ENCODE measurements around the gene MED16.
"Not testable (repeated sequence)": the region's sequence is repeated elsewhere in the genome, so short reads cannot be mapped to it uniquely, and the experiment has no call there.

Gene MED16

DNA sequence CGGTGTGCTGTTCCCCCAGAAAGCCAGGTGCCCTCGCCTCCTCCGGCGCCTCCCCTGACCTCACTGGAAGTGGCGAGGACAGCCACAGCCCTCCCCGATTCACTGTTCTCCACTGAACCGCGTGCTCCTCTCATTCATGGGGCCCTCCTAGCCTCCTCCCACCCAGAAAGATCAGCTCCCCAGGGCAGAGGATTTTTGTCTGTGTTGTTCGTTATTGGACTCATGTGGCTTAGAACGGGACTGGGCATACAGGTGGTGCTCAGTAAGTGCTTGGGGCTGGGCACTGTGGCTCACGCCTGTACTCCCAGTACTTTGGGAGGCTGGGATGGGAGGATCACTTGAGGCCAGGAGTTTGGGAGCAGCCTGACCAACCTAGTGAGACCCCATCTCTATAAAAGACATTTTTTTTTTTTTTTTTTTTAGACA, 48.4 kb downstream of the MED16 start:
- CTCF ChIA-PET: no interaction called here
- no peaks in the 10 kb centered on the region for H3K36me3 ChIP-seq (ENCODE audit: control insufficient read depth in 4 of 4, insufficient read depth in 4 of 4, low read length in 3 of 4)
- POLR2A ChIA-PET: no interaction called here
- H3K4me1 ChIP-seq (ENCODE audit: control extremely low read depth in 1 of 4, control insufficient read depth in 4 of 4, insufficient read depth in 4 of 4, low read length in 3 of 4): peaks cover 0 to 12% (median 8%) of the 10 kb centered on the region in 4 experiments
- H3K4me3 ChIP-seq (ENCODE audit: control insufficient read depth in 1 of 7, extremely low read depth in 1 of 7, insufficient read depth in 4 of 7, low read depth in 2 of 7, low read length in 6 of 7): no peak overlapping the region
- H3K9me3 ChIP-seq (ENCODE audit: control extremely low read depth in 1 of 5, control insufficient read depth in 4 of 5, insufficient read depth in 2 of 5, low read depth in 1 of 5, low read length in 4 of 5): no peaks in the 10 kb centered on the region
- H3K27me3 ChIP-seq (replicated peaks in 2 of 5; ENCODE audit: control insufficient read depth in 4 of 5, insufficient read depth in 5 of 5, low read length in 4 of 5): peaks cover 3 to 70% (median 9%) of the 10 kb centered on the region in 5 experiments
- WGBS (ENCODE audit: insufficient coverage): 60% methylated on average over 1 of the region's 11 CpGs
- DNase-seq: peak in 2 of 3 donors; percentile 40 to 64
- no peak overlapping the region for H3K27ac ChIP-seq (ENCODE audit: insufficient read depth in 1 of 2, low read depth in 1 of 2, low read length in 2 of 2, poor library complexity in 1 of 2, severe bottlenecking in 2 of 2)

DNA sequence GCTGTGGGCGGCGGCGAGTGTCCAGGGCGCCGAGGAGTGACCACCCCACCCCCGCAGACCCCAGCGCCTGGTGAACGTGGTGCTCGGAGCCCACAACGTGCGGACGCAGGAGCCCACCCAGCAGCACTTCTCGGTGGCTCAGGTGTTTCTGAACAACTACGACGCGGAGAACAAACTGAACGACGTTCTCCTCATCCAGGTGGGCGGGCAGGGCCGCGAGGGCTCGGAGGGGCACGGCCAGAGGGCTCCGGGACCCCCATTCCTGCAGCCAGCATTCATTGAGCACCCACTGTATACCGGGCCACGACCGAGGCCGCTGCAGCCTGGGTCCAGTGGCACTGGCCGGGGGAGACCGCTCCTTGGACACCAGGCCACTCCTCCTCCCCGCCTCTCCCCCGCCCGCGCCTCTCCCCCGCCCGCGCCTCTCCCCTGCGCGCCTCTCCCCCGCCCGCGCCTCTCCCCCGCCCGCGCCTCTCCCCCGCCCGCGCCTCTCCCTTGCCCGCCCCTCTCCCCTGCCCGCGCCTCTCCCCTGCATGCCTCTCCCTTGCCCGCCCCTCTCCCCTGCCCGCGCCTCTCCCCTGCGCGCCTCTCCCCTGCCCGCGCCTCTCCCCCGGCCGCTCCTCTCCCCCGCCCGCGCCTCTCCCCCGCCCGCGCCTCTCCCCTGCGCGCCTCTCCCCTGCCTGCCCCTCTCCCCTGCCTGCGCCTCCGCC, 49.0 kb downstream of the MED16 start:
- CTCF ChIA-PET: interaction anchor here (1.2 kb wide), 1 partner anchor 73 kb away, joined by 3 read pairs; no protein-coding TSS in a partner anchor
- no peak overlapping the region for H3K27ac ChIP-seq (ENCODE audit: insufficient read depth in 1 of 2, low read depth in 1 of 2, low read length in 2 of 2, poor library complexity in 1 of 2, severe bottlenecking in 2 of 2)
- DNase-seq: no peak
- peaks cover 0 to 12% (median 8%) of the 10 kb centered on the region in 4 experiments for H3K4me1 ChIP-seq (ENCODE audit: control extremely low read depth in 1 of 4, control insufficient read depth in 4 of 4, insufficient read depth in 4 of 4, low read length in 3 of 4)
- POLR2A ChIA-PET: no interaction called here
- no peaks in the 10 kb centered on the region for H3K9me3 ChIP-seq (ENCODE audit: control extremely low read depth in 1 of 5, control insufficient read depth in 4 of 5, insufficient read depth in 2 of 5, low read depth in 1 of 5, low read length in 4 of 5)
- H3K4me3 ChIP-seq (ENCODE audit: control insufficient read depth in 1 of 7, extremely low read depth in 1 of 7, insufficient read depth in 4 of 7, low read depth in 2 of 7, low read length in 6 of 7): no peak overlapping the region
- no peaks in the 10 kb centered on the region for H3K36me3 ChIP-seq (ENCODE audit: control insufficient read depth in 4 of 4, insufficient read depth in 4 of 4, low read length in 3 of 4)
- H3K27me3 ChIP-seq (replicated peaks in 2 of 5; ENCODE audit: control insufficient read depth in 4 of 5, insufficient read depth in 5 of 5, low read length in 4 of 5): peaks cover 3 to 67% (median 9%) of the 10 kb centered on the region in 5 experiments
- WGBS (ENCODE audit: insufficient coverage): 11% methylated on average over 29 of the region's 70 CpGs

DNA sequence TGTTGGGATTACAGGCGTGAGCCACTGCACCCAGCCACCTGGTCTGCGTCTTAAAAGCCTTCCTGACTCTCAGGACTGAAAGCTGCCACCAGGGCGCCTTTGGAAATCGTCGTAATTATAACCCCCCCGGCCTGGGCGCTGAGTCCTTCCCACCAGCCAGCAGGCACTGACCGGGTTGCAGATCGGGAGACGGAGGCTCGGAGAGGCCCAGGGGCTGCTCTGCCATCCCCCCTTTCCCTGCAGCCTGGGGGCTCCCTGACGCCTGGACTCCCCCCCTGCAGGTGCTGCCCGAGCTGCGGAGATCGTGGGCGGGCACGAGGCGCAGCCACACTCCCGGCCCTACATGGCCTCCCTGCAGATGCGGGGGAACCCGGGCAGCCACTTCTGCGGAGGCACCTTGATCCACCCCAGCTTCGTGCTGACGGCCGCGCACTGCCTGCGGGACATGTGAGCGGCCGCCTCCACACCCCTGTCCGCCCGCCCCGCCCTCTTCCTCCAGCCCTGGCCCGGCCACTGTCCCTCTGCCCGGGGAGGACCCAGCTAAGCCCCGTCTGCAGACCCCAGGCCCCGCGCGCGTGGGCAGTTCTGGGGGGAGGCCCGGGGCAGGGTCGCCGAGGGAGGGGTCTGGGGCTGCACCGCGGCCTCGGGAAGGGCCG, 49.7 kb downstream of the MED16 start:
- H3K4me3 ChIP-seq (ENCODE audit: control insufficient read depth in 1 of 7, extremely low read depth in 1 of 7, insufficient read depth in 4 of 7, low read depth in 2 of 7, low read length in 6 of 7): peak overlapping the region in 1 of 7 experiments; percentile 19
- peaks cover 3 to 61% (median 8%) of the 10 kb centered on the region in 5 experiments for H3K27me3 ChIP-seq (replicated peaks in 2 of 5; ENCODE audit: control insufficient read depth in 4 of 5, insufficient read depth in 5 of 5, low read length in 4 of 5)
- H3K4me1 ChIP-seq (ENCODE audit: control extremely low read depth in 1 of 4, control insufficient read depth in 4 of 4, insufficient read depth in 4 of 4, low read length in 3 of 4): peaks cover 0 to 12% (median 9%) of the 10 kb centered on the region in 4 experiments
- peak in 1 of 3 donors; percentile 51 for DNase-seq
- WGBS (ENCODE audit: insufficient coverage): 1% methylated on average over 32 of the region's 46 CpGs
- H3K27ac ChIP-seq (ENCODE audit: insufficient read depth in 1 of 2, low read depth in 1 of 2, low read length in 2 of 2, poor library complexity in 1 of 2, severe bottlenecking in 2 of 2): no peak overlapping the region
- no peaks in the 10 kb centered on the region for H3K9me3 ChIP-seq (ENCODE audit: control extremely low read depth in 1 of 5, control insufficient read depth in 4 of 5, insufficient read depth in 2 of 5, low read depth in 1 of 5, low read length in 4 of 5)
- CTCF ChIA-PET: interaction anchor here (1.2 kb wide), 1 partner anchor 73 kb away, joined by 3 read pairs; no protein-coding TSS in a partner anchor
- H3K36me3 ChIP-seq (ENCODE audit: control insufficient read depth in 4 of 4, insufficient read depth in 4 of 4, low read length in 3 of 4): no peaks in the 10 kb centered on the region
- POLR2A ChIA-PET: no interaction called here

DNA sequence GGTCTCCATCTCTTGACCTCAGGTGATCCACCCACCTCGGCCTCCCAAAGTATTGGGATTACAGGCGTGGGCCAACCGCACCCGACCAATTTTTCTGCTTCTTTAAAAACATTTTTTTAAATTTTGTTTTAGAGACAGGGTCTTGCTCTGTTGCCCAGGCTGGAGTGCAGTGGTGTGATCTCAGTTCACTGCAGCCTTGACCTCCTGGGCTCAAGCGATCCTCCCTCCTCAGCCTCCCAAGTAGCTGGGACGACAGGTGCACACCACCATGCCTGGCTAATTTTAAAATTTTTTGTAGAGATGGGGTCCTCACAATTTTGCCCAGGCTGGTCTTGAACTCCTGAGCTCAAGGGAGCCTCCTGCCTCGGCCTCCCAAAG, 50.2 kb downstream of the MED16 start:
- H3K27ac ChIP-seq (ENCODE audit: insufficient read depth in 1 of 2, low read depth in 1 of 2, low read length in 2 of 2, poor library complexity in 1 of 2, severe bottlenecking in 2 of 2); DNase-seq; H3K4me3 ChIP-seq (ENCODE audit: control insufficient read depth in 1 of 7, extremely low read depth in 1 of 7, insufficient read depth in 4 of 7, low read depth in 2 of 7, low read length in 6 of 7); POLR2A ChIA-PET; H3K36me3 ChIP-seq (ENCODE audit: control insufficient read depth in 4 of 4, insufficient read depth in 4 of 4, low read length in 3 of 4); H3K9me3 ChIP-seq (ENCODE audit: control extremely low read depth in 1 of 5, control insufficient read depth in 4 of 5, insufficient read depth in 2 of 5, low read depth in 1 of 5, low read length in 4 of 5): not testable (repeated sequence)
- CTCF ChIA-PET: interaction anchor here (1.2 kb wide), 1 partner anchor 72 kb away, joined by 3 read pairs; no protein-coding TSS in a partner anchor
- 77% methylated on average over 3 of the region's 7 CpGs for WGBS (ENCODE audit: insufficient coverage)
- Histone ChIP-seq H3K4me1 (ENCODE audit: control extremely low read depth in 1 of 4, control insufficient read depth in 4 of 4, insufficient read depth in 4 of 4, low read length in 3 of 4) (peaks cover 0 to 12% (median 9%) of the 10 kb centered on the region in 4 experiments), H3K27me3 (replicated peaks in 2 of 5; ENCODE audit: control insufficient read depth in 4 of 5, insufficient read depth in 5 of 5, low read length in 4 of 5) (peaks cover 3 to 56% (median 7%) of the 10 kb centered on the region in 5 experiments)

DNA sequence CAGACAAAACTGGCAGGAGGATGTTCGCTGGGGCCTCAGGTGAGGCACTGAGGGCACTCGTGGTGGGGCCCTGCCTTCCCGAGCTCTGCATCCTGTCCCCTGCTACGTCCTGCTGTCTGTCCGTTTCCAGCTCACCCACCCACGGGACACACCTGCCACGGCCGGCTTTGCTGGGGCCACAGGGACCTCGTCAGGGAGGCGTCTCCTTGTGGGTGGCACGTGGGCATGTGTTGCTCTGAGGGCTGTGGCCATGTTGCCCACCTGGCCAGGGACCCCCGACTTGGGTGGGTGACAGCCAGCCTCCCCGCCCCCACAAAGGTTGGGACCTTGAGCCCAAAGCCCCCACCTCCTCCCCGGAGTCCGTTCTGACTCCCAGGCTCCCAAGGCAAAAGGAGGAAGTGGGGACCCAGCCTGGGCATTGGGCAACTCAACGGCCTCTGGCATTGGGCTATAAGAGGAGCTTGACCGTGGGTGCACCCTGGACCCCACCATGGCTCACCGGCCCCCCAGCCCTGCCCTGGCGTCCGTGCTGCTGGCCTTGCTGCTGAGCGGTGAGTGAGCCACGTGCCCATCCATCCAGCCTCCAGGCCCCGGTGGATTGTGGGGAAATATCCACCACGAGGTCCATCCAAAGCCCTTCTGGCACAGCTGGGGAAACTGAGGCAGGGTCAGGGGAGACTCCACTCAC, 52.3 kb downstream of the MED16 start, which contains the start of gene PRTN3:
PRTN3 (plus strand) TSS at position 481 of the 688 bp plus-strand sequence; CDS start at position 491, 10 bp downstream.
- CTCF ChIA-PET: interaction anchor here (0.9 to 2.0 kb wide), 5 partner anchors 10 to 83 kb away, joined by 3 to 11 read pairs (median 4); no protein-coding TSS in a partner anchor
- POLR2A ChIA-PET: no interaction called here
- 75% methylated on average over 16 of the region's 24 CpGs for WGBS (ENCODE audit: insufficient coverage)
- Histone ChIP-seq H3K9me3 (ENCODE audit: control extremely low read depth in 1 of 5, control insufficient read depth in 4 of 5, insufficient read depth in 2 of 5, low read depth in 1 of 5, low read length in 4 of 5) (no peaks in the 10 kb centered on the region), H3K4me1 (ENCODE audit: control extremely low read depth in 1 of 4, control insufficient read depth in 4 of 4, insufficient read depth in 4 of 4, low read length in 3 of 4) (peaks cover 0 to 17% (median 12%) of the 10 kb centered on the region in 4 experiments), H3K36me3 (ENCODE audit: control insufficient read depth in 4 of 4, insufficient read depth in 4 of 4, low read length in 3 of 4) (no peaks in the 10 kb centered on the region), H3K4me3 (ENCODE audit: control insufficient read depth in 1 of 7, extremely low read depth in 1 of 7, insufficient read depth in 4 of 7, low read depth in 2 of 7, low read length in 6 of 7) (no peak within 1 kb of the TSS), H3K27ac (ENCODE audit: insufficient read depth in 1 of 2, low read depth in 1 of 2, low read length in 2 of 2, poor library complexity in 1 of 2, severe bottlenecking in 2 of 2) (no peak within 1 kb of the TSS), H3K27me3 (replicated peaks in 2 of 5; ENCODE audit: control insufficient read depth in 4 of 5, insufficient read depth in 5 of 5, low read length in 4 of 5) (peaks cover 0 to 49% (median 4%) of the 10 kb centered on the region in 5 experiments)
- DNase-seq: no peak

DNA sequence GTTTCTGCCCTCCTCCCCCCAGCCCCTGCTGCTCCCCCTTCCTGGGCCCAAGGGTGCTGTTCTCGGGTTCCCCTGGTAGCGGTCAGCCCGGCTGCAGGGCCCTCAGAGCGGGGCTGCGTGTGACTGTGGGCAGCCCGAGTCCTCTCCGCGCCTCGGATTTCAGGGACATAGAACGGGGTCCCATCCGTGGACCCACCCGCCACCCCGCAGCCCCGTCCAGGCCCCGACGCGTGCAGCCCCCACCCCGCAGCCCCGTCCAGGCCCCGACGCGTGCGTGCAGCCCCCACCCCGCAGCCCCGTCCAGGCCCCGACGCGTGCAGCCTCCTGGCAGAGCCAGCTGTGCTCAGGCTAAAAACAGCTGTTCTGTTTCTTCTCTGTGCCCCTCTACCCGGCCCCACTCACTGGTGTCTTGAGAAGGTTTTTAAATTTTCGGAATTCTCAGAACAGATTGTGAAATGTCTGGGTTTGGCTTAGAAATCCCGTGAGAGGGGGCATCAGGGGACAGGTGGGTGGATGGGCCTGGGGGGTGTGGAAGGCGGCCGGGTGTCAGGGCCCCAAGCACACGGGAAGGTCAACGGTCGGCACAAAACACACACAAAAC, 57.7 kb downstream of the MED16 start:
- Histone ChIP-seq H3K4me3 (ENCODE audit: control insufficient read depth in 1 of 7, extremely low read depth in 1 of 7, insufficient read depth in 4 of 7, low read depth in 2 of 7, low read length in 6 of 7) (no peak overlapping the region), H3K9me3 (ENCODE audit: control extremely low read depth in 1 of 5, control insufficient read depth in 4 of 5, insufficient read depth in 2 of 5, low read depth in 1 of 5, low read length in 4 of 5) (no peaks in the 10 kb centered on the region), H3K4me1 (ENCODE audit: control extremely low read depth in 1 of 4, control insufficient read depth in 4 of 4, insufficient read depth in 4 of 4, low read length in 3 of 4) (peaks cover 0 to 9% (median 3%) of the 10 kb centered on the region in 4 experiments), H3K27ac (ENCODE audit: insufficient read depth in 1 of 2, low read depth in 1 of 2, low read length in 2 of 2, poor library complexity in 1 of 2, severe bottlenecking in 2 of 2) (no peak overlapping the region), H3K36me3 (ENCODE audit: control insufficient read depth in 4 of 4, insufficient read depth in 4 of 4, low read length in 3 of 4) (no peaks in the 10 kb centered on the region), H3K27me3 (replicated peaks in 2 of 5; ENCODE audit: control insufficient read depth in 4 of 5, insufficient read depth in 5 of 5, low read length in 4 of 5) (peaks cover 0 to 12% (median 0%) of the 10 kb centered on the region in 5 experiments)
- ChIA-PET CTCF (no interaction called here), POLR2A (no interaction called here)
- 88% methylated on average over 30 of the region's 36 CpGs for WGBS (ENCODE audit: insufficient coverage)
- no peak for DNase-seq
